ENCODE measurements around the gene SLC15A4.

SLC15A4 gene

DNA sequence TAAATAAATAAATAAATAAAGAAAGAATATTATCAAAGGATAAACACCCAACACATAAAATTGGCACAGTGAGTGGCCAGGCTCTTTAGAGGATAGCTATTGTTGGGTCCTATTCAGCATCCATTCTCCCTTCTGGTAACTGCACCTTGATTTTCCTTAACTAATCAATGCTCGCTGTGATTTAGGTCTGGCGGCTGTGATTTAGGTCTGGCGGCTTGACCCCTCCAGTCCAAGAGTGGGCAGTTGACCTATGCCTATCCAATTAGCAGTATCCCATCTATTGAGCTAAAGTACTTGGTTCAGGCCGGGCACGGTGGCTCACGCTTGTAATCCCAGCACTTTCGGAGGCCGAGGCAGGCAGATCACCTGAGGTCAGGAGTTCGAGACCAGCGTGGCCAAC is 9.7 kb upstream of the SLC15A4 start:
- H3K9ac ChIP-seq (ENCODE audit: low read length): no peak overlapping the region
- H3K9me3 ChIP-seq (ENCODE audit: insufficient read depth, low read depth, low read length): no peaks in the 10 kb centered on the region
- H3K79me1 ChIP-seq (ENCODE audit: low read length): no peaks in the 10 kb centered on the region
- no peak overlapping the region for H3K14ac ChIP-seq (ENCODE audit: low read length)
- no peak overlapping the region for H2BK120ac ChIP-seq (ENCODE audit: insufficient read depth, low read length, poor library complexity)
- no peak overlapping the region for H4K91ac ChIP-seq (ENCODE audit: low read depth, low read length)
- no CpG with 5 or more reads among the region's 10 CpGs for WGBS (ENCODE audit: extremely low coverage, insufficient coverage, insufficient read length)
- H4K8ac ChIP-seq (ENCODE audit: low read depth, low read length): no peak overlapping the region
- no peak overlapping the region for H3K4ac ChIP-seq (ENCODE audit: low read depth, low read length)
- H2BK12ac ChIP-seq (ENCODE audit: low read length): no peak overlapping the region
- no peak overlapping the region for H4K12ac ChIP-seq (ENCODE audit: low read depth, low read length)
- no peak for DNase-seq
- H3K27ac ChIP-seq (ENCODE audit: low read depth, low read length): no peak overlapping the region
- no peak overlapping the region for H3K4me3 ChIP-seq (ENCODE audit: low read depth, low read length)
- no peak overlapping the region for H2BK5ac ChIP-seq (ENCODE audit: low read depth, low read length, poor library complexity)
- H3K79me2 ChIP-seq (ENCODE audit: control insufficient read depth, insufficient read depth, low read length, poor library complexity): no peaks in the 10 kb centered on the region
- no peak overlapping the region for H2AFZ ChIP-seq (ENCODE audit: insufficient read depth, low read length, poor library complexity)
- H3K18ac ChIP-seq (ENCODE audit: low read length): no peak overlapping the region
- no peak overlapping the region for H2AK5ac ChIP-seq (ENCODE audit: low read length)
- no peak overlapping the region for H3K23ac ChIP-seq (ENCODE audit: low read length)
- H3K4me2 ChIP-seq (ENCODE audit: low read length): no peak overlapping the region
- no peaks in the 10 kb centered on the region for H3K4me1 ChIP-seq (ENCODE audit: control insufficient read depth in 1 of 2, insufficient read depth in 2 of 2, low read length in 2 of 2)
- no peaks in the 10 kb centered on the region for H3K27me3 ChIP-seq (ENCODE audit: insufficient read depth, low read length)
- H3K36me3 ChIP-seq (ENCODE audit: control insufficient read depth in 1 of 2, insufficient read depth in 2 of 2, low read length in 2 of 2): no peaks in the 10 kb centered on the region

DNA sequence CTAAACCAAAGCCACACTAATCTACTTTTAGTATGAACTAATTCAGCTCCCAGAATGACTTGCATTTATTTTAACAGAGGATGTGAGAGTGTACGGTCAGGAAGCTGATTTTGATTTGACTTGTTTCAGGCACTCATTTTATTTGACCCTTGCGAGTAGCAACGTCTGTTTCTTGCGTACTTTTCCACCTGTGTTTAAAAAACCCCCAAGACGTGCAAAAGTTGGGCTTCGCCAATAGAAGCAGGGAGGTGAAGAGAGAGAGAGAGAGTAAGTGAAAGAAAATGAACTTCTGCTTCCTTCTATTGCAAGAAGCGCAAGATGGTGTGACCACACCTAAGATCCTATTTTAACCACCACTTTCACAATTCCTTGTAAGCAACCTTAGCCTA is 6.7 kb upstream of the SLC15A4 start:
- no peaks in the 10 kb centered on the region for H3K79me2 ChIP-seq (ENCODE audit: control insufficient read depth, insufficient read depth, low read length, poor library complexity)
- no peak overlapping the region for H2BK5ac ChIP-seq (ENCODE audit: low read depth, low read length, poor library complexity)
- H2BK12ac ChIP-seq (ENCODE audit: low read length): no peak overlapping the region
- no peak overlapping the region for H3K4me2 ChIP-seq (ENCODE audit: low read length)
- no peak overlapping the region for H4K12ac ChIP-seq (ENCODE audit: low read depth, low read length)
- H3K4ac ChIP-seq (ENCODE audit: low read depth, low read length): no peak overlapping the region
- no peak overlapping the region for H2AK5ac ChIP-seq (ENCODE audit: low read length)
- H4K91ac ChIP-seq (ENCODE audit: low read depth, low read length): no peak overlapping the region
- H3K4me3 ChIP-seq (ENCODE audit: low read depth, low read length): no peak overlapping the region
- H4K8ac ChIP-seq (ENCODE audit: low read depth, low read length): no peak overlapping the region
- H3K9ac ChIP-seq (ENCODE audit: low read length): no peak overlapping the region
- no peaks in the 10 kb centered on the region for H3K9me3 ChIP-seq (ENCODE audit: insufficient read depth, low read depth, low read length)
- H3K4me1 ChIP-seq (ENCODE audit: control insufficient read depth in 1 of 2, insufficient read depth in 2 of 2, low read length in 2 of 2): no peaks in the 10 kb centered on the region
- no peaks in the 10 kb centered on the region for H3K36me3 ChIP-seq (ENCODE audit: control insufficient read depth in 1 of 2, insufficient read depth in 2 of 2, low read length in 2 of 2)
- no peak overlapping the region for H3K18ac ChIP-seq (ENCODE audit: low read length)
- no peaks in the 10 kb centered on the region for H3K27me3 ChIP-seq (ENCODE audit: insufficient read depth, low read length)
- no CpG with 5 or more reads among the region's 7 CpGs for WGBS (ENCODE audit: extremely low coverage, insufficient coverage, insufficient read length)
- no peak overlapping the region for H3K14ac ChIP-seq (ENCODE audit: low read length)
- DNase-seq: no peak
- no peak overlapping the region for H2BK120ac ChIP-seq (ENCODE audit: insufficient read depth, low read length, poor library complexity)
- no peak overlapping the region for H3K23ac ChIP-seq (ENCODE audit: low read length)
- H3K27ac ChIP-seq (ENCODE audit: low read depth, low read length): no peak overlapping the region
- no peak overlapping the region for H2AFZ ChIP-seq (ENCODE audit: insufficient read depth, low read length, poor library complexity)
- no peaks in the 10 kb centered on the region for H3K79me1 ChIP-seq (ENCODE audit: low read length)

DNA sequence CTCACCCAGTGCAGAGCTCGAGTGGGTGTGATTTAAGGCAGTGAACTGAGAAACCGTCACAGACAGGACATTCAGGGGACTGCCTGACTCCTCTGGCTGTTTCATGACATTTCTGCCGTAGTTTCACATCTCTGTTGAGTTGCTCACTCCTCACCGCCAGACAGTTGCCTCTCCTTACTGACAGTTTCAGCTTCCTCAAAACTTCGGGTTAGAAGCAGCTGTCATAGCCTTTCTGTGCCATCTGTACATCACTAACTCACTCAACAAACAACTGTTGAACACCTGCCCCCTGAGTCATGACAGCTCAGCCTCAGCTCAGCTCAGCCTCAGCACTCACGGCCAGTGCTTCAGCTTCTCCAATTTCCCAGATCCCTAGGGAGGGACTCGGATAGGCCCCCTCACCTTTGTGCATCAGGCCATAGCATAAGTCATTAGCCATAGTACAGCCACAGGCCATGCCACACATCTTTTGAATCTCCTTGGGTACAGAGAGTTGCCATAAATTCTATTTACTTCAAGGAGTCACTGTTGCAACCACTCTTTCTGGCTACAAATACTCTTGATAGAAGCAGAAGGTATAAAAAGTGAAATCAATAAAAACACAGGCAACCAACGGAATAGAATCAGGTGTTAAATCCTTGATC is 6.2 kb upstream of the SLC15A4 start:
- H2BK12ac ChIP-seq (ENCODE audit: low read length): no peak overlapping the region
- no peaks in the 10 kb centered on the region for H3K36me3 ChIP-seq (ENCODE audit: control insufficient read depth in 1 of 2, insufficient read depth in 2 of 2, low read length in 2 of 2)
- no peak overlapping the region for H3K9ac ChIP-seq (ENCODE audit: low read length)
- no peaks in the 10 kb centered on the region for H3K27me3 ChIP-seq (ENCODE audit: insufficient read depth, low read length)
- no peak overlapping the region for H3K14ac ChIP-seq (ENCODE audit: low read length)
- no peak overlapping the region for H2BK5ac ChIP-seq (ENCODE audit: low read depth, low read length, poor library complexity)
- no peak overlapping the region for H4K91ac ChIP-seq (ENCODE audit: low read depth, low read length)
- H3K4me1 ChIP-seq (ENCODE audit: control insufficient read depth in 1 of 2, insufficient read depth in 2 of 2, low read length in 2 of 2): no peaks in the 10 kb centered on the region
- H3K18ac ChIP-seq (ENCODE audit: low read length): no peak overlapping the region
- WGBS (ENCODE audit: extremely low coverage, insufficient coverage, insufficient read length): no CpG with 5 or more reads among the region's 8 CpGs
- DNase-seq: peak in 1 of 2 donors; percentile 25
- no peak overlapping the region for H3K4me2 ChIP-seq (ENCODE audit: low read length)
- H2AK5ac ChIP-seq (ENCODE audit: low read length): no peak overlapping the region
- H3K79me1 ChIP-seq (ENCODE audit: low read length): no peaks in the 10 kb centered on the region
- H2AFZ ChIP-seq (ENCODE audit: insufficient read depth, low read length, poor library complexity): no peak overlapping the region
- H3K4me3 ChIP-seq (ENCODE audit: low read depth, low read length): no peak overlapping the region
- H4K12ac ChIP-seq (ENCODE audit: low read depth, low read length): no peak overlapping the region
- H4K8ac ChIP-seq (ENCODE audit: low read depth, low read length): no peak overlapping the region
- H3K79me2 ChIP-seq (ENCODE audit: control insufficient read depth, insufficient read depth, low read length, poor library complexity): no peaks in the 10 kb centered on the region
- no peak overlapping the region for H2BK120ac ChIP-seq (ENCODE audit: insufficient read depth, low read length, poor library complexity)
- no peak overlapping the region for H3K23ac ChIP-seq (ENCODE audit: low read length)
- H3K9me3 ChIP-seq (ENCODE audit: insufficient read depth, low read depth, low read length): no peaks in the 10 kb centered on the region
- H3K4ac ChIP-seq (ENCODE audit: low read depth, low read length): no peak overlapping the region
- no peak overlapping the region for H3K27ac ChIP-seq (ENCODE audit: low read depth, low read length)

DNA sequence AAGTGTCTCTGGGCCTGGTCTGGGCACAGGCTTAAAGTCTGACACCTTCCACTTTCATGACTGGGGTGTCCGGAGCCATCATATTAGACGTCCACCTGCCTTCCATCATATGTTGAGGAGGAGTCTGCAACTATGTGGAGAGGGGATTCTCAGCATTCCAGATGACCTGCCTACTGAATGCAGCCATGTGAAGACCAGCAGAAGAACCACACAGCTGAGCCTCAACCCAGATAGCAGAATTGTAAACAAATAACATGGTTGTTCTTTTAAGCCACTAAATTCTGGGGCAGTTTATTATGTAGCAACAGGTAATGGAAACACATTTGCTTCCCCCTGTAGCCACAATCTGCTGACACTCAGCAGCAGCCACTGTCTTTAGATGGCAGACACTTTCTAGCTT is 4.0 kb upstream of the SLC15A4 start:
- Histone ChIP-seq H3K9ac (ENCODE audit: low read length) (no peak overlapping the region), H3K23ac (ENCODE audit: low read length) (no peak overlapping the region), H3K4ac (ENCODE audit: low read depth, low read length) (no peak overlapping the region), H3K27me3 (ENCODE audit: insufficient read depth, low read length) (no peaks in the 10 kb centered on the region), H3K4me2 (ENCODE audit: low read length) (no peak overlapping the region), H2AK5ac (ENCODE audit: low read length) (no peak overlapping the region), H3K36me3 (ENCODE audit: control insufficient read depth in 1 of 2, insufficient read depth in 2 of 2, low read length in 2 of 2) (no peaks in the 10 kb centered on the region), H3K9me3 (ENCODE audit: insufficient read depth, low read depth, low read length) (no peaks in the 10 kb centered on the region), H3K4me3 (ENCODE audit: low read depth, low read length) (no peak overlapping the region), H3K79me1 (ENCODE audit: low read length) (peaks cover 10% of the 10 kb centered on the region), H4K12ac (ENCODE audit: low read depth, low read length) (no peak overlapping the region), H3K27ac (ENCODE audit: low read depth, low read length) (no peak overlapping the region), H3K18ac (ENCODE audit: low read length) (no peak overlapping the region), H3K4me1 (ENCODE audit: control insufficient read depth in 1 of 2, insufficient read depth in 2 of 2, low read length in 2 of 2) (peaks cover 4 to 7% of the 10 kb centered on the region in 2 experiments), H4K8ac (ENCODE audit: low read depth, low read length) (no peak overlapping the region), H2BK5ac (ENCODE audit: low read depth, low read length, poor library complexity) (no peak overlapping the region), H2AFZ (ENCODE audit: insufficient read depth, low read length, poor library complexity) (no peak overlapping the region), H3K14ac (ENCODE audit: low read length) (no peak overlapping the region), H3K79me2 (ENCODE audit: control insufficient read depth, insufficient read depth, low read length, poor library complexity) (peaks cover 14% of the 10 kb centered on the region), H2BK12ac (ENCODE audit: low read length) (no peak overlapping the region), H4K91ac (ENCODE audit: low read depth, low read length) (no peak overlapping the region), H2BK120ac (ENCODE audit: insufficient read depth, low read length, poor library complexity) (no peak overlapping the region)
- no CpG with 5 or more reads among the region's 2 CpGs for WGBS (ENCODE audit: extremely low coverage, insufficient coverage, insufficient read length)
- DNase-seq: no peak
